K562 (cell line): ENCODE measurements around the gene TREX2. TPM values are rescaled to one million over a fixed set of nuclear protein-coding genes. Genes with fewer than 3 reads are reported as not detected.
A peak's percentile ranks its signal among the peaks of the same experiment; 100 is the strongest.

Experiments used
- ATAC-seq: fragments of 200-7000 bp; cut with Tn5 transposase; 3 replicates; pipeline ENCODE4 v1.9.1; 2020; ENCODE audit warnings: moderate library complexity
- BruUV-seq: library from RNA; stranded (reverse); fragments of 400-500 nt; replicated peaks from 2 replicates; lab custom pipeline; 2021; lab: Mats Ljungman, UMichigan
- CTCF ChIA-PET: fragments of 300-600 bp; formaldehyde crosslinking; extraction: SDS; loops from one replicate; lab custom pipeline; 2021; ENCODE audit warnings: low intra/inter-chr PET ratio; lab: Yijun Ruan, JAX
- POLR2A ChIA-PET: fragments of 300-600, 350-650 bp; sonication (Branson Sonifier 250); formaldehyde crosslinking; extraction: SDS; loops from one replicate; lab custom pipeline; 2021; ENCODE audit warnings: antibody characterized with exemption, inconsistent platforms; lab: Yijun Ruan, JAX
- DNase-seq, 4 experiments: peaks; one replicate each; pipeline versions ENCODE4 v3.0.0 to v3.0.0-alpha.2; 2011 to 2018; ENCODE audit warnings: low spot score in 3 of 4, mixed read lengths in 3 of 4; ENCODE audit errors: extremely low read depth in 1 of 4
- FAIRE-seq: peaks from 2 replicates; lab custom pipeline; 2011; peaks lifted over from hg19 to GRCh38; lab: Jason Lieb, UNC
- H2AFZ ChIP-seq: 2 replicates; pipeline ENCODE4 v1.6.0; 2011; ENCODE audit warnings: low read depth, low read length, control low read depth, inconsistent platforms
- H3K27ac ChIP-seq: fragments of 200-600 bp; 3 replicates; pipeline ENCODE4 v1.8.0; 2011; ENCODE audit warnings: low read depth, mild to moderate bottlenecking, control low read depth, inconsistent platforms, low read length, moderate library complexity, mixed read lengths; ENCODE audit errors: extremely low read depth
- H3K27me3 ChIP-seq, 2 experiments: fragments of 300-600 bp in 1 of 2; 2 replicates in 1 of 2; 3 replicates in 1 of 2; pipeline versions ENCODE4 v1.6.0 to v1.8.0; 2011; ENCODE audit warnings: inconsistent platforms in 2 of 2, low read length in 2 of 2, mild to moderate bottlenecking in 1 of 2, mixed read lengths in 1 of 2, moderate library complexity in 1 of 2; ENCODE audit not compliant: control insufficient read depth in 2 of 2, insufficient read depth in 2 of 2
- H3K36me3 ChIP-seq: fragments of 300-600 bp; 3 replicates; pipeline ENCODE4 v1.8.0; 2011; ENCODE audit warnings: mild to moderate bottlenecking, low read length, inconsistent platforms; ENCODE audit not compliant: control insufficient read depth, insufficient read depth
- H3K4me1 ChIP-seq, 2 experiments: fragments of 200-600 bp in 1 of 2; replicated peaks in 1 of 2; 2 replicates in 1 of 2; 3 replicates in 1 of 2; pipeline versions ENCODE4 v1.5.1 to v1.8.0; 2011; ENCODE audit warnings: inconsistent platforms in 2 of 2, low read length in 2 of 2, mild to moderate bottlenecking in 1 of 2, mixed read lengths in 1 of 2, moderate library complexity in 1 of 2; ENCODE audit not compliant: control insufficient read depth in 2 of 2, insufficient read depth in 2 of 2
- H3K4me2 ChIP-seq: 2 replicates; pipeline ENCODE4 v1.6.1; 2011; ENCODE audit warnings: low read length, control low read depth, inconsistent platforms, mixed read lengths; ENCODE audit not compliant: insufficient read depth
- H3K4me3 ChIP-seq: fragments of 200-600 bp; sonication (generic), shearing (Covaris generic); 2 replicates; pipeline ENCODE4 v1.5.1; 2016; ENCODE audit warnings: control low read depth, inconsistent platforms
- H3K79me2 ChIP-seq: fragments of 200-600 bp; 3 replicates; pipeline ENCODE4 v1.8.0; 2011; ENCODE audit warnings: low read length, inconsistent platforms; ENCODE audit not compliant: control insufficient read depth, insufficient read depth
- H3K9ac ChIP-seq, 2 experiments: 2 replicates each; pipeline versions ENCODE4 v1.6.0 to v1.6.1; 2011; ENCODE audit warnings: low read depth in 2 of 2, low read length in 2 of 2, control low read depth in 1 of 2, inconsistent platforms in 1 of 2, mild to moderate bottlenecking in 1 of 2, mixed read lengths in 1 of 2; ENCODE audit not compliant: insufficient read depth in 1 of 2
- H3K9me1 ChIP-seq: one replicate; pipeline ENCODE4 v1.6.0; 2011; ENCODE audit warnings: inconsistent platforms, mild to moderate bottlenecking, low read length, moderate library complexity; ENCODE audit not compliant: control insufficient read depth, insufficient read depth
- H3K9me3 ChIP-seq: replicated peaks from 2 replicates; pipeline ENCODE4 v1.5.1; 2011; ENCODE audit warnings: low read depth, low read length, inconsistent platforms; ENCODE audit not compliant: control insufficient read depth, insufficient read depth
- H4K20me1 ChIP-seq: replicated peaks from 2 replicates; pipeline ENCODE4 v1.6.1; 2011; ENCODE audit warnings: low read length, inconsistent platforms, mixed read lengths; ENCODE audit not compliant: control insufficient read depth, insufficient read depth
- BRCA1 ChIP-seq, 2 experiments: fragments of 450-650 bp in 1 of 2; sonication (generic) in 1 of 2; formaldehyde crosslinking in 1 of 2; IDR thresholded peaks; 2 replicates each; pipeline versions ENCODE4 v1.5.0 to v1.6.1; 2017 to 2020; ENCODE audit warnings: mild to moderate bottlenecking in 1 of 2, missing genetic modification reagents in 1 of 2
- ERF ChIP-seq: fragments of 450-650 bp; formaldehyde crosslinking; IDR thresholded peaks from 2 replicates; pipeline ENCODE4 v1.4.0; 2020; ENCODE audit warnings: mild to moderate bottlenecking, mixed read lengths
- FOXO4 ChIP-seq: fragments of 450-650 bp; formaldehyde crosslinking; IDR thresholded peaks from 2 replicates; pipeline ENCODE4 v1.4.0; 2020; ENCODE audit warnings: mild to moderate bottlenecking, moderate library complexity
- KDM2B ChIP-seq: fragments of 250-450 bp; sonication (Bioruptor Pico); IDR thresholded peaks from 2 replicates; pipeline ENCODE4 v1.8.0; 2021; ENCODE audit warnings: mild to moderate bottlenecking, moderate library complexity
- NFIX ChIP-seq: fragments of 250-450 bp; sonication (Bioruptor Pico); IDR thresholded peaks from 2 replicates; pipeline ENCODE4 v1.4.0; 2020; ENCODE audit warnings: low read depth, mild to moderate bottlenecking, moderate library complexity
- PHF20 ChIP-seq: fragments of 450-650 bp; IDR thresholded peaks from 2 replicates; pipeline ENCODE4 v1.6.1; 2018; ENCODE audit not compliant: partially characterized antibody
- RBBP5 ChIP-seq: fragments of 200-600 bp; sonication (generic); IDR thresholded peaks from 2 replicates; pipeline ENCODE4 v1.6.1; 2012; ENCODE audit warnings: borderline replicate concordance, mild to moderate bottlenecking, low read length, control low read depth, inconsistent platforms; ENCODE audit not compliant: insufficient read depth, poor library complexity, severe bottlenecking
- RUNX1 ChIP-seq: sonication (generic); IDR thresholded peaks from 2 replicates; pipeline ENCODE4 v1.6.1; 2016; ENCODE audit warnings: antibody characterized with exemption, low read depth
- SIN3A ChIP-seq, 2 experiments: fragments of 150-350 bp in 1 of 2; IDR thresholded peaks; 2 replicates each; pipeline ENCODE4 v1.6.1; 2011 to 2016; ENCODE audit warnings: borderline replicate concordance in 2 of 2, low read depth in 2 of 2, low read length in 2 of 2, mild to moderate bottlenecking in 2 of 2, moderate library complexity in 2 of 2; ENCODE audit not compliant: control insufficient read depth in 1 of 2
- SP1 ChIP-seq: sonication (generic); formaldehyde crosslinking; IDR thresholded peaks from 2 replicates; pipeline ENCODE4 v1.8.1; 2022; ENCODE audit warnings: mild to moderate bottlenecking, missing genetic modification reagents
- TAF15 ChIP-seq: fragments of 200-400 bp; formaldehyde crosslinking; IDR thresholded peaks from 2 replicates; pipeline ENCODE4 v1.6.1; 2017; ENCODE audit warnings: mild to moderate bottlenecking, low read depth, low read length, moderate library complexity
- USF1 ChIP-seq: sonication (generic); formaldehyde crosslinking; IDR thresholded peaks from 2 replicates; pipeline ENCODE4 v1.9.0; 2022; ENCODE audit warnings: mild to moderate bottlenecking, missing genetic modification reagents
- ZBTB2 ChIP-seq: fragments of 450-650 bp; IDR thresholded peaks from 2 replicates; pipeline ENCODE4 v1.6.1; 2016; ENCODE audit warnings: antibody characterized with exemption
- WGBS: fragments of 100-300 bp; shearing (Covaris generic); methylation state at CpG from one replicate; pipeline ENCODE4 v1.1.6; 2016; ENCODE audit warnings: low coverage, mixed read lengths; ENCODE audit not compliant: insufficient coverage; ENCODE audit errors: missing lambda C conversion rate; 5-methylcytosine and 5-hydroxymethylcytosine counted together
- in situ Hi-C: fragments of 300-500 bp; cut with MboI; formaldehyde crosslinking; loops from 4 replicates; pipeline ENCODE4 v1.15.0; 2018; ENCODE audit warnings: inconsistent platforms, mixed read lengths
- intact Hi-C: fragments of 100-400 bp; cut with micrococcal nuclease; formaldehyde crosslinking; loops from 2 replicates; pipeline ENCODE4 v1.14.2; 2022
- polyA plus RNA-seq, 8 experiments: library from polyadenylated mRNA; depleted of rRNA in 4 of 8; stranded (reverse) in 5 of 8; unstranded in 3 of 8; fragments of >200 nt; fragmentation: Nextera tagmentation in 2 of 8; fragmentation: Illumina TruSeq in 1 of 8; extraction: Ambion mirVana in 2 of 8; extraction: Trizol in 1 of 8; gene quantifications; 2 replicates each; pipeline versions ENCODE4 v1.2.1 to v1.2.3, GENCODE V29; 2011 to 2014; ENCODE audit warnings: inconsistent platforms in 1 of 8, missing spikeins in 1 of 8
- total RNA-seq, 7 experiments: library from RNA; depleted of rRNA in 6 of 7; stranded (reverse); fragments of >200 nt in 6 of 7; fragmentation: Illumina TruSeq in 2 of 7; extraction: Trizol in 2 of 7; gene quantifications; 2 replicates each; pipeline versions ENCODE4 v1.2.1 to v1.2.3, GENCODE V29; 2011 to 2021; ENCODE audit warnings: low replicate concordance in 1 of 7
- TF ChIP-seq, protein P1 (sequence below): fragments of 450-650 bp; formaldehyde crosslinking; IDR thresholded peaks from 2 replicates; pipeline ENCODE4 v1.4.0; 2022; ENCODE audit warnings: mild to moderate bottlenecking, moderate library complexity

TREX2 gene
- total and polyA plus RNA-seq, 9 of the 15 experiments (the other 6 are each of a cell fraction or from before 2014, with no cell fraction given) = 0.07 to 1.5 (median 0.33) TPM; not detected in 2

- peak; percentile 56 to 99; a peak in 3 of 4 replicates for TF ChIP-seq SIN3A (IDR thresholded peaks at IDR 0.05; ENCODE audit: borderline replicate concordance in 2 of 2, control insufficient read depth in 1 of 2, low read depth in 2 of 2, low read length in 2 of 2)
- no peak for TF ChIP-seq RUNX1
- TF ChIP-seq, all 486 proteins: peak for 33
These were observed 24.1 kb upstream of the TREX2 start (continued) for GRCh38 chrX:153469811-153470410.

- Histone ChIP-seq H3K4me3 (no peak overlapping the region), H3K9ac (peak overlapping the region in 1 of 2 experiments; percentile 97; a peak in 2 of 4 replicates), H3K9me3 (no peaks in the 10 kb centered on the region), H3K36me3 (peaks cover 53% of the 10 kb centered on the region; the same call in 2 of the 3 replicates), H3K79me2 (peaks cover 29% of the 10 kb centered on the region), H2AFZ (no peak overlapping the region), H4K20me1 (0 out of 2 replicates have a peak, but pooled peaks cover 2% of the 10 kb centered on the region), H3K27ac (no peak overlapping the region), H3K4me2 (no peak overlapping the region), H3K9me1 (no peaks in the 10 kb centered on the region), H3K27me3 (no peaks in the 10 kb centered on the region), H3K4me1 (peaks cover 0 to 35% of the 10 kb centered on the region in 2 experiments; a peak in 2 of 5 replicates)
- no TSS peak for BruUV-seq
- ATAC-seq (no peak), FAIRE-seq (no peak), DNase-seq (no peak)
- in situ Hi-C loops = no loop called here
- CTCF ChIA-PET = no interaction called here
- WGBS = 100% methylated on average over 1 of the region's 12 CpGs
- intact Hi-C loops = no loop called here
- POLR2A ChIA-PET = interaction anchor here (0.6 to 1.2 kb wide), 3 partner anchors 40 to 414 kb away, joined by 3 to 5 read pairs (median 3); no protein-coding TSS in a partner anchor
- TF ChIP-seq USF1 (CRISPR knock-in tag) = no peak
- no peak for TF ChIP-seq BRCA1 (IDR thresholded peaks at IDR 0.05)
- no peak for TF ChIP-seq BRCA1 (CRISPR knock-in tag; IDR thresholded peaks at IDR 0.05)
- no peak for TF ChIP-seq KDM2B (CRISPR knock-in tag)
- TF ChIP-seq PHF20 = no peak
- TF ChIP-seq RBBP5 = no peak
- TF ChIP-seq ZBTB2 = no peak
- no peak for TF ChIP-seq ERF (CRISPR knock-in tag)
- TF ChIP-seq TAF15 = no peak
- TF ChIP-seq NFIX = no peak
- TF ChIP-seq FOXO4 (CRISPR knock-in tag) = no peak
- TF ChIP-seq SP1 (CRISPR knock-in tag) = no peak
- TF ChIP-seq, protein P1, sequence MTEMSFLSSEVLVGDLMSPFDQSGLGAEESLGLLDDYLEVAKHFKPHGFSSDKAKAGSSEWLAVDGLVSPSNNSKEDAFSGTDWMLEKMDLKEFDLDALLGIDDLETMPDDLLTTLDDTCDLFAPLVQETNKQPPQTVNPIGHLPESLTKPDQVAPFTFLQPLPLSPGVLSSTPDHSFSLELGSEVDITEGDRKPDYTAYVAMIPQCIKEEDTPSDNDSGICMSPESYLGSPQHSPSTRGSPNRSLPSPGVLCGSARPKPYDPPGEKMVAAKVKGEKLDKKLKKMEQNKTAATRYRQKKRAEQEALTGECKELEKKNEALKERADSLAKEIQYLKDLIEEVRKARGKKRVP (CRISPR knock-in tag) = no peak
These were observed 22.2 kb upstream of the TREX2 start for GRCh38 chrX:153468008-153468580.
